Stimulated activated naive CD8-positive, alpha-beta T cell treated with anti-CD3 and anti-CD28 coated beads, Interleukin-15, Interleukin-2, amounts not matched to agents 100 ng/mL and 50 ng/mL, for 24 hours (primary cell): ENCODE data around the gene CCDC86.

ENCODE experiments used
- H3K27ac Mint-ChIP-seq: one replicate; pipeline ENCODE4 v1.8.0; 2021; ENCODE audit warnings: mild to moderate bottlenecking, mixed read lengths
- H3K27me3 Mint-ChIP-seq: one replicate; pipeline ENCODE4 v1.8.0; 2021; ENCODE audit warnings: mixed read lengths
- H3K36me3 Mint-ChIP-seq: one replicate; pipeline ENCODE4 v1.8.0; 2021; ENCODE audit warnings: low read depth, mixed read lengths
- H3K4me1 Mint-ChIP-seq: one replicate; pipeline ENCODE4 v1.8.0; 2021; ENCODE audit warnings: low read depth, mixed read lengths
- H3K4me3 Mint-ChIP-seq: one replicate; pipeline ENCODE4 v1.8.0; 2021; ENCODE audit warnings: mild to moderate bottlenecking, mixed read lengths
- H3K9me3 Mint-ChIP-seq: one replicate; pipeline ENCODE4 v1.8.0; 2021; ENCODE audit warnings: mixed read lengths

Gene CCDC86

GRCh38 chr11:60855726-60856633, 14.1 kb downstream of the CCDC86 start, which contains the start of gene PTGDR2:
TSS of gene PTGDR2 (minus strand) at chr11:60855950. CDS start at chr11:60853722, 2,228 bp downstream.
- Mint-ChIP-seq H3K27ac (no peak within 1 kb of the TSS), H3K27me3 (no peaks in the 10 kb centered on the region), H3K4me1 (peaks cover 24% of the 10 kb centered on the region), H3K36me3 (peaks cover 23% of the 10 kb centered on the region), H3K4me3 (no peak within 1 kb of the TSS), H3K9me3 (no peaks in the 10 kb centered on the region)

- no peak overlapping the region for H3K4me3 Mint-ChIP-seq
- H3K27me3 Mint-ChIP-seq = no peaks in the 10 kb centered on the region
- H3K9me3 Mint-ChIP-seq = no peaks in the 10 kb centered on the region
- H3K4me1 Mint-ChIP-seq = peaks cover 24% of the 10 kb centered on the region
- peaks cover 10% of the 10 kb centered on the region for H3K36me3 Mint-ChIP-seq
- peak overlapping the region; percentile 7 for H3K27ac Mint-ChIP-seq
Measured at GRCh38 chr11:60857378-60858232, 15.7 kb downstream of the CCDC86 start.

GRCh38 chr11:60858236-60858635, 16.3 kb downstream of the CCDC86 start:
- H3K36me3 Mint-ChIP-seq = peaks cover 7% of the 10 kb centered on the region
- H3K4me3 Mint-ChIP-seq = no peak overlapping the region
- no peaks in the 10 kb centered on the region for H3K9me3 Mint-ChIP-seq
- H3K27me3 Mint-ChIP-seq = no peaks in the 10 kb centered on the region
- peak overlapping the region; percentile 28 for H3K27ac Mint-ChIP-seq
- peaks cover 24% of the 10 kb centered on the region for H3K4me1 Mint-ChIP-seq

GRCh38 chr11:60858731-60859464, 17.0 kb downstream of the CCDC86 start:
- no peak overlapping the region for H3K4me3 Mint-ChIP-seq
- H3K36me3 Mint-ChIP-seq = peaks cover under 1% of the 10 kb centered on the region
- H3K4me1 Mint-ChIP-seq = peaks cover 24% of the 10 kb centered on the region
- no peaks in the 10 kb centered on the region for H3K9me3 Mint-ChIP-seq
- H3K27ac Mint-ChIP-seq = peak overlapping the region; percentile 28
- no peaks in the 10 kb centered on the region for H3K27me3 Mint-ChIP-seq

GRCh38 chr11:60859616-60860250, 17.8 kb downstream of the CCDC86 start:
- H3K4me1 Mint-ChIP-seq = peaks cover 24% of the 10 kb centered on the region

GRCh38 chr11:60860943-60861342, 19.0 kb downstream of the CCDC86 start:
- Mint-ChIP-seq H3K27me3 (no peaks in the 10 kb centered on the region), H3K27ac (no peak overlapping the region), H3K4me3 (no peak overlapping the region), H3K9me3 (no peaks in the 10 kb centered on the region), H3K36me3 (no peaks in the 10 kb centered on the region), H3K4me1 (peaks cover 24% of the 10 kb centered on the region)

More at GRCh38 chr11:60859616-60860250, 17.8 kb downstream of the CCDC86 start:
- no peaks in the 10 kb centered on the region for H3K27me3 Mint-ChIP-seq
- no peak overlapping the region for H3K27ac Mint-ChIP-seq
- no peaks in the 10 kb centered on the region for H3K9me3 Mint-ChIP-seq
- no peak overlapping the region for H3K4me3 Mint-ChIP-seq
- H3K36me3 Mint-ChIP-seq = no peaks in the 10 kb centered on the region

GRCh38 chr11:60862171-60862570, 20.3 kb downstream of the CCDC86 start:
- peaks cover 20% of the 10 kb centered on the region for H3K4me1 Mint-ChIP-seq
- no peak overlapping the region for H3K27ac Mint-ChIP-seq

GRCh38 chr11:60863550-60864521, 21.9 kb downstream of the CCDC86 start:
- no peaks in the 10 kb centered on the region for H3K9me3 Mint-ChIP-seq
- no peak overlapping the region for H3K27ac Mint-ChIP-seq
- H3K27me3 Mint-ChIP-seq = no peaks in the 10 kb centered on the region
- H3K4me3 Mint-ChIP-seq = no peak overlapping the region
- H3K4me1 Mint-ChIP-seq = peaks cover 11% of the 10 kb centered on the region
- no peaks in the 10 kb centered on the region for H3K36me3 Mint-ChIP-seq

More at GRCh38 chr11:60862171-60862570, 20.3 kb downstream of the CCDC86 start:
- H3K4me3 Mint-ChIP-seq = no peak overlapping the region
- no peaks in the 10 kb centered on the region for H3K36me3 Mint-ChIP-seq
- no peaks in the 10 kb centered on the region for H3K27me3 Mint-ChIP-seq
- no peaks in the 10 kb centered on the region for H3K9me3 Mint-ChIP-seq

GRCh38 chr11:60864856-60865513, 23.1 kb downstream of the CCDC86 start:
- Mint-ChIP-seq H3K36me3 (no peaks in the 10 kb centered on the region), H3K4me1 (peaks cover 6% of the 10 kb centered on the region), H3K9me3 (no peaks in the 10 kb centered on the region), H3K27me3 (no peaks in the 10 kb centered on the region), H3K27ac (no peak overlapping the region), H3K4me3 (no peak overlapping the region)

- Mint-ChIP-seq H3K27me3 (no peaks in the 10 kb centered on the region), H3K4me1 (peaks cover 20% of the 10 kb centered on the region), H3K27ac (no peak within 1 kb of the TSS), H3K4me3 (no peak within 1 kb of the TSS), H3K36me3 (no peaks in the 10 kb centered on the region), H3K9me3 (no peaks in the 10 kb centered on the region)
Measured at GRCh38 chr11:60866911-60867870, 25.3 kb downstream of the CCDC86 start, which contains the start of gene ZP1. TSS of gene ZP1 (plus strand) at chr11:60867542. CDS start at chr11:60867562, 20 bp downstream.

GRCh38 chr11:60867871-60868681, 26.2 kb downstream of the CCDC86 start:
- Mint-ChIP-seq H3K27me3 (no peaks in the 10 kb centered on the region), H3K27ac (no peak overlapping the region), H3K4me1 (peaks cover 24% of the 10 kb centered on the region), H3K36me3 (no peaks in the 10 kb centered on the region), H3K9me3 (no peaks in the 10 kb centered on the region), H3K4me3 (no peak overlapping the region)
